Right renal cortex interstitium (tissue), 3 donors: ENCODE results near the gene DCAF8L2. TPM values are rescaled to one million over a fixed set of nuclear protein-coding genes. Genes with fewer than 3 reads are reported as not detected.
"Not testable (repeated sequence)": the region's sequence is repeated elsewhere in the genome, so short reads cannot be mapped to it uniquely, and the experiment has no call there.

Experiments
- DNase-seq, 3 donors: peaks; one replicate each; pipeline ENCODE4 v3.0.0-alpha.2; 2013; ENCODE audit warnings: low read depth in 3 of 3, low spot score in 2 of 3
- polyA plus RNA-seq, 3 donors: library from polyadenylated mRNA; unstranded; fragments of 120-200 nt; gene quantifications; one replicate each; pipeline ENCODE4 v1.2.1, GENCODE V29; 2013; ENCODE audit not compliant: insufficient read length in 3 of 3

The DCAF8L2 gene
- polyA plus RNA-seq, 3 donors: not detected

DNA sequence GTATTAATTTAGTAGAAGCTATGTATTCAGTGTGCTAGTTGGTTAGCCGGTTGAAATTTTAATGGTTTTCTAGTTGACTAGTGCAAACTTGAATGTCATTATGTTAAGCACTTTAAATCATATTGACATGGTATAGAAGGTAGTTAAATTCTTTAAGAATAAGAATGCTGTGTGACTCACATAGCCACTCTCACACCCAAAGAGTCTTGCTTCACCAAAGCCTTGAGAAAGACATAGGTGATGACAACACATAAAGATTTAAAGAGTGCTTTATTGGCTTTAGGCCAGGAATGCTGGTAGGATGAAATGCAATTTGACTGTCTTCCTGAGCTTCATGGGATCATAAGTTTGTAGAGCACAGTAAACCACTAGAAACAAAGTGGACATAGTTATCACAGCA, 85.3 kb downstream of the DCAF8L2 start:
- no peak for DNase-seq

DNA sequence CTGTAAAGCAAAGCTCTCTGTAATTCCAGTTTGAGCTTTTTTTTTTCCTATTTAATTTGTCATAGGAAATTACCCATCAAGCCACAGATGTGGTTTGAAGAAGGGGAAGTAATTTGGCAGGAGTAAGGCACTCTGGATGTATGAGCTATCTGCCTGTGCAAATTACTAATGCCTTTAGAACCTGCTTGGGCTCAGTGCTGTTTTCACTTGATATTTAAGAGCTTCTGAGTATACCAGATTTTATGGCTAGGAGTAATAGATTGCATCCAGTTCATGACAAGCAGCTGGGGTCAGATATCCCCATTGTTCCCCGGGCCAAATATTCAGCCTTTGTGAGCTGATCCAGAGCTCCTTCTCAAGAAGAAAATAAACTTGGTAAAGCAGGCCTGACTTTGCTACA, 89.1 kb downstream of the DCAF8L2 start:
- DNase-seq: no peak

DNA sequence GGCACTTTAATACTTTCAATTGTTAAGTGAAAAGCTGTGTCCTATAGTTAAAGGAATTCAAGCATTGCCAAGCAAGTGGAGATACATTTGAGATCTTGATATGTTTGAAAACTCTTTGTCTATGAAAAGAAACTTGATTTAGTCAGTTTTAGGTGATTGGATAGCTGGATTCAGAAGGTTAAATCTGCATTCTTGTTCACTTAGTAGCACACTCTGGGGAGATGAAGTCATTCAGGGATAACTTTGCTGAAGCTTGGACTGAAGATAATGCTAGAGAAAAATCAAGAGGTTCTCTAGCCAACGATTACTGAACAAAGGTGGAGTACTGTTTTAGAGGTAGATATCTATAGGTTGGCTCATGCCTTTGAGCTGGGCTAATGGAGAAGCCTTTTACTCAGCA, 90.6 kb downstream of the DCAF8L2 start:
- DNase-seq: no peak

DNA sequence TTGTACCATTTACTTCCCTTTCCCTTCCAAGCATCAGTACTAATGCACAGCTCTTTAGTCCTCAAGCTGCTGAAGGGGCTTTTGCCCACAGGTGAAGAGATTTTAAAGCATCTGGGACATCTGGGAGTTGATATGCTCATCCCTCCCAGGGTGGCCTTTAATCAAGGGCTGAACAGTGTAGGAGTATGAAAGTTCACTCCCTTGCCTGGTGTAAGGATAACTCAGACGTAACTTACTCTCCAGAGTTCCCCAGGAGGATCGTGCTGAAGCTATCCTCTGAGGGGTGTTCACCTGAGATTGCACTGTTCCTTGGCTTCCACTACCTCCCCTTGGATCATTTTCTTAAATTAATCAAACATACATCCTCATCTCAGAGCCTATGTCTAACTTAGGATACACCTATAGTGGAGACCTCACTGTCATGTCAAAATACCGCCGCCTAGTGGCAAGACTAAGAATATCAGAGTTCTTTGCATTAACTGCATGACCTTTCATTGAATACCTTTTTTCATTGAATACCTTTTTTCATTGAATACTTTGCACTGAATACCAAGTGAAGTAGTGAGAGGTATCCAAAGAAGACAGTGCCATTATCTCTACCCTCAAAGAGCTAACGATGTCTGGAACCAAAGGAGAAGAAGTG, 93.5 kb downstream of the DCAF8L2 start:
- DNase-seq: not testable (repeated sequence)

DNA sequence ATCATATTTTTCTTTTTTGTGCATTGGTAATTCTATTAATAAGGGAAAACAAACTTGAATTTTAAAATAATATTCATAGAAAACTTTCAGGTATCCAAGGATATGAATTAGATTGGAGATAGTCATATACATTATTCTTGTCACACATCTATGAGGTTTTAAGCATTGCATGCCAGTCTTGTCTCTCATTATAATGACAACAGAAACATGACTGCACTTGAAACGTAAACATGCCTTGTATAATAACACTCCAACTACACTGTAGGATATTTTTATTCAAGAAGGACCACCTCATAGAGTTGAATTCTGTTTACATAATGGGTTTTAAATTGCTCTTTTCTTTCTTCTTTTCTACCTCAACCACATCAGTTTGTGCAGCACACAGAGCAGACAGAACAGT, 104.5 kb downstream of the DCAF8L2 start:
- no peak for DNase-seq

DNA sequence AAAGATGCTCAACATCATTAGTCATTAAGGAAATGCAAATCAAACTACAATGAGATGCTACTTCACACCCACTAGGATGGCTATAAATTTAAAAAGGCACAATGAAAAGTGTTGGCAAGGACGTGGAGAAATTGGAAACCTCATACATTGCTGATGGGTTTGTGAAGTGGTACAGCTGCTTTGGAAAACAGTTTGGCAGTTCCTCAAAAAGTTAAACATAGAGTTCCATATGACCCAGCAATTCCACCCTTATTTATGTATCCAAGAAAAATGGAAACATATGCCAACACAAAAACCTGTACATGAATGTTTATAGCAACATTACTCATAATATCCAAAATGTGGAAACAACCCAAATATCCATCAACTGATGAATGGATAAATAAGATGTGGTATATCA, 116.4 kb downstream of the DCAF8L2 start:
- DNase-seq: no peak

DNA sequence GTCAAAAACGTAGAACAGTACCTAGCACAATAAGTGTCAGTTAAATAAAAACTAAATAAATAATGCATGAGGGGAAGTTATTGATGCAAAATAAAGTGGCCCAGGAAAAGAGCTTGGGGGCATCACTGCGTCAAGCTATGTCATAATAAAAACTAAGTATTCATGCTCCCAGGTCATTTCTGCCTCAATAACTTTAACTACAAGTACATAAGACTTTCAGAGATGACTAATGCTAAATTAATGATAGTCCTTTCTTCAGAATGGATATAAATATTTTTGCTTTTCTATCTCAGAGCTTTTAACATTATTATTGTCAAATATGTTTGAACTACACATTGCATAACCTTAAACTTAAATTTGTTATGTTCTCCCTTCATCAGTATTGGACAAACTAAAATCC, 125.5 kb downstream of the DCAF8L2 start:
- DNase-seq: no peak

DNA sequence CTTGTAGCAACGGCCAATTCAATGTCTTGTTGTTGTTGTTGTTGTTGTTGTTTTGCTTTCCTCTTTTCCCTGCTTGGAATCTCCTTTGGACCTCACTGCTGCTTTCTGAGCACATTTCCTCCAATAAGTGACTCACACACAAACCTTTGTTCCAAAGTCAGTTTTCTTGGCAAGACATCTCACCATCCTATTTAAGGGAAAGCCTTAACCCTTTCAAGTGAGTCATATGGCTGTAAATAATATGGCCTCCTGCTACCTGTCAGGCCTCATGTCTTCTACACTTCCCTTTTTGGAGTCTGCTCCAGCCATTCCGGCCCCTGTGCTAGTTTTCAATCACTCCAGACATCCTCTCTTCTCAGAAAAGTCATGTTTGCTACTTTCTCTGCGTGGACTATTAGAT, 138.1 kb downstream of the DCAF8L2 start:
- DNase-seq: no peak

DNA sequence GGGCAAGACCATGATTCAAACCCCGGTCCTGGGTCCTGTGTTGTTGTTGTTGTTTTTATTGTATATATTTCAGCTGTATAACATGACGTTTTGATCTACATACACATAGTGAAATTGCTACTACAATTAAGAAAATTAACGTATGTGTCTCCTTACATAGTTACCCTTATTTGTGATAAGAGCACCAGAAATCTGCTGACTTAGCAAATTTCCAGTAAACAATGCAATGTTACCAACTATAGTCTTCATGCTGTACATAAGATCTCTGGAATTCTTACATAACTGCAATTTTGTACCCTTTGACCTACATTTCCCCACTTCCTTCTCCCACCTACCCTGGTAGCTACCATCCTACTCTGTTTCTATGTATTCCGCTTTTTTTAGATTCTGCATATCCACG, 141.8 kb downstream of the DCAF8L2 start:
- no peak for DNase-seq

DNA sequence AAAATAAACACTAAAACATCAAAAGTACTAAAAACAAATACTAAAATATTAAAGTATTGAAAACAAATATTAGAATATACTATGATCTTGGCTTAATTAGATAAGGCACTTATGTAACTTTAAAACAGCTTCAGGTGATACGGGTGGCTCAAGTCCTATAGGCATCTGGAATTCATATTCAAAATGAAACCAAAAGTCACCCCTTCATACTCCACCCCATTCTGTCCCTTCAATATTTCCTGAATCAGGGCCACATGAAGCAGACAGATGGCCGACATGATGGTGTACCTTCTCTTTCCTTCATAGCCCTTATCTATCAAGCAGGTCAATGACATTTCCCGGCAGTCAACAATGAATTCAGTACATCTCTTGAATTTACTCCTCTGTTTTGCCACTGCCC, 145.8 kb downstream of the DCAF8L2 start:
- DNase-seq: no peak

DNA sequence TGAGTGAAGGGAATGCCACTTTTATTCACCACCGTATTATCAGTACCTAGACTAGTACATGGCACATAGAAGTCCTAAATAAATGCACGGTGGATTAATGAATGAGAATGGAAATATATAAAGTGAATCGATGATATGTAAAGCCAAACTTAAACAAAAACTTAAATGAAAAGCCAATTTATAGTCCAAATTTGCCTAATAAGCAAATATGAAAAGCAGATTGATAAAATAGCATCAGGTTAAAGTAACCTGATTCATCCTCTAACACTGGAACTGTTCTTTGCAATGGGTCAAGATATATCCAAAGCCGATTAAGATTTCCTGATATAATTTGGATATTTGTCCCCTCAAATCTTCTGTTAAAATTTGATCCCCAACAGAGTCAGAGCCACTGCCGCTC, 150.8 kb downstream of the DCAF8L2 start:
- no peak for DNase-seq

DNA sequence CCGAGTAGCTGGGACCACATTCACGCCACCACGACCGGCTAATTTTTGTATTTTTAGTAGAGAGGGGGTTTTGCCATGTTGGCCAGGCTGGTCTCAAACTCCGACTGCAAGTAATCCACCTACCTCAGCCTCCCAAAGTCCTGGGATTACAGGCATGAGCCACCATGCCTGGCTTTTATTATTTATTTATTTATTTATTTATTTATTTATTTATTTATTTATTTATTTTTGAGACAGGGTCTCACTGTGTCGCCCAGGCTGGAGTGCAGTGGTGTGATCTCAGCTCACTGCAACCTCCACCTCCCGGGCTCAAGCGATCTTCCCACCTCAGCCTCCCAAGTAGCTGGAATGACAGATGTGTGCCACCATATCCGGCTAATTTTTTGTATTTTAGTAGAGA, 153.4 kb downstream of the DCAF8L2 start:
- DNase-seq: not testable (repeated sequence)

DNA sequence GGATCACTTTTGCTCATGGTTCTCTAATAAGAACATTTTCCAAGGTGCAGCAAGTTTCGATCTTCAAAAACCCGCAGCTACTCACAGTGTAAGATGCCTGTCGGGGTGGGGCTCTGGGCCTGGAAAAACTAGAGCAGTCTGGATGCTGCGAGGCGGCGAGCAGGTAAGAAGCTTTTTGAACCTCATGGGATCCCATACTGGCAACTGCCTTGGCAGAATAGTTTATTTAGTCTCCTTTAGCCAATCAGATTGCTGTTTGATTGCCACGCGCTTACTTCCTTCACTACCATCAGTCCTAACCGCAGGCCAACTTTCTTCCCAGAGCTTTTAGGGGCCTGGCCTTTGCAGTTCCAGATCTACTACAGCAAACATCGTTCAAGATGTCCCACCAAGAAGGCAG, 156.4 kb downstream of the DCAF8L2 start:
- DNase-seq: no peak

DNA sequence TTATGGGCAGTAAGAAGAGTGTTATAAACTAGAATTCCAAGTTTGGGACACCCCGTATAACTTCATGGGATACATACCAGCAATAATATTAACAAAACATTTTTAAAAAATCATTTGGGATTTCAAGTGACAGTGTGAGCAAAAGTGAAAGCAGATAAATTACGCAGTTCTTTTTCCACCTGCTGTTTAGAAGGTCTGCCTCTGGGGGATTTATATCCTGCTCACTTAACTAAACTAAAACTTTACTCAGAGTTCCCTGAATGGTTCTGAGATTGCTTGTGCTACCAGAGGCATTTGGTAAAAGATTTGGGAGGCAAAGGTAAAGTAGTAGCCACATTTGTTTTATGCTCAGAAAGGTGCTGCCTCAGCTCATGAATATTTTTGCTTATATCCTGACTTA, 160.2 kb downstream of the DCAF8L2 start:
- not testable (repeated sequence) for DNase-seq

DNA sequence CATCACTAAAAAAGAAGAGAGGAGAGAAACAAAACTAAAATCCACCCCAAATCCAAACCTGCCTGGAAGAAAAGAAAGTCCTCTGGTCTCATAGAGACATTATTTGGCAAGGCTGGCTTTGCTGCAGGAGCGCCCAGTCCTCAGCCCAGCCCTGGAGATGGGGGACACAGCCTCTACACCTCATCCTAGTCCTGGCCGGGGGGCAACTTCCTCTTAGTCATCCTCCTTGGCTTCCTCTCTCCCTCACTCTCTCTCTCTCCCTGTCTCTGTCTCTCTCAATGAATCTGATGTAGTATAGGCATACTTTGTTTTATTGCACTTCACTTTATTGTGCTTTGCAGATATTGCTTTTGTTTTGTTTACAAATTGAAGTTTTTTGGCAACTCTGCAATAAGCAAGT, 161.8 kb downstream of the DCAF8L2 start:
- no peak for DNase-seq

DNA sequence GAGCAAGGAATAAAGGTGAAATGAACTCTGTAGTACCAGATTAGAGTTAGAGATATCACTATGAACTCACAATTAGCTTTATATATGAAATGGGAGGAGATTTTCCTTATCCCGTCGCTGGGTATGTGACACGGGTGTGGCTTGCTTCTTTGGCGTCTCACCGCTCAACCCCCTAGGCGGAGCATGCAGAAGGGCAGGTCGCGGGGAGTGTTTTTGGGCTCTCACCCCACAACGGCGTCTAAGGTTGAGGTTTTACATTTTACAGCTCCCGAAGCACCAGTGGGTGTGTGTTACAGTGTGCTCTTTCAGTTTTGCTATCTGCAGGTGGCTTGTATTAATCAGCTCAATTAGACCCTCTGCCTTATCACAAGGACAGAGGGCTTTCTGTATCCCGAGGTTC, 175.6 kb downstream of the DCAF8L2 start:
- DNase-seq: no peak

DNA sequence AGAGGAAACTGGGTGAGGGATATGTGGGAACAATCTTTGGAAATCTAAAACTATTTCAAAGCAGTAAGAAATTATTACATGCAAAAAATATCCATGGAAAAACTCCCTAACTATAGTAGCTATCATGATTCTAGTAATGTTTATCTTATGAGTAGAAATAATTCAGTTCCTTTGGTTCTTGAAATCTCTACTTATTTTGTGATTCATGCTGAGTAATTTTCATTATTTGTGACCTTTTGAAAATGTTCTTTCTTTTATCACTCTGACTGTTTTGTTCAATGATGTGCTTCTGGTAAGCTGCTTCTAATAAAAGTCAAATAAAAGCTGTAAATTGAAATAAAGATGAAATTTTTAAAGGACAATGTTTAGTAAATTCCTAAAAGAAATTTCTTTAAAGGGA, 177.2 kb downstream of the DCAF8L2 start:
- no peak for DNase-seq

DNA sequence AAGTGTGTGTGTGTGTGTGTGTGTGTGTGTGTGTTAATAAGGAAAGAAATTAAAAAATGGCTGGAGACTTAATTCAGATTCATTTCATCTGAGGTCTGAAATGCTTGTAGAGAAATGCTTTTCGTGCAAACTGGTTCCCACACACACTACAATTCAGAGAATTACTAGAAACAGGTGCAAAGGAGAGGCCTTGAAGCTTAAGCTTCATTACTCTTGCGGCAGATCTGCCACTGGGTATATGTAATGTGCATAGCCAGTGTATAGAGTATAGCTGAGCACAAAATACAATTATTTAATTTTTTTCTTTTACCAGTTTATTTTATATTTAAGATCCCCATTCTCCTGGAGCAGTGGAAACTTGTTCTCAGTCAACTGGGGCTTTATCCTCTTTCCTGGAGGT, 185.8 kb downstream of the DCAF8L2 start:
- DNase-seq: no peak

DNA sequence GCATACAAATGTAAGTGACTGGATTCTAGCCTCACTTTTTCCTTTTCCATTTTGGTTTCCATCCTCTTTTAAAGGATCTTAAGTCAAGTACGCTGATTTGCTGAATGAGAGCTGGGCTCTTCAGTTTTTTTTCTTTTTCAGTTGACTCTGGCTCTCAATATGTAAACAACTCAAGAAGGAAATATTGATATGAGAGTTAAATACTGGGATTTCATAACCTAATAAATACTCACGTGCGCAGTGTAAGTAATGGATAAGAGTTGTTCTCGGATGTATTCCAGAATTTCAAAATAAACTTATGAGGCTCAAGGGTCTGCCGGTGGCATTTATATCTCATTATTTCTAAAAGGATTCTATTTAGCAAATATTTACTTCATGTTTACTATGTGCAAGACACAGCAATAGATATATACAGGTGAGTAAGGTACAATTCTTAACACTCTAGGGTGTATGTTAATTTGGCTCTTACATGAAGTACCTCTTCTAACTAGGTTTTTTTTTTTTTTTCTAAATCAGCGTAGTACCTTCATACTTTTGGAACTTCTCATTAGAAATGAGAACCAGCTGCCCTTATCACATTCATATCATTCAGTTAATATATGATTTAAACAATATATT, 206.6 kb downstream of the DCAF8L2 start:
- DNase-seq: no peak

DNA sequence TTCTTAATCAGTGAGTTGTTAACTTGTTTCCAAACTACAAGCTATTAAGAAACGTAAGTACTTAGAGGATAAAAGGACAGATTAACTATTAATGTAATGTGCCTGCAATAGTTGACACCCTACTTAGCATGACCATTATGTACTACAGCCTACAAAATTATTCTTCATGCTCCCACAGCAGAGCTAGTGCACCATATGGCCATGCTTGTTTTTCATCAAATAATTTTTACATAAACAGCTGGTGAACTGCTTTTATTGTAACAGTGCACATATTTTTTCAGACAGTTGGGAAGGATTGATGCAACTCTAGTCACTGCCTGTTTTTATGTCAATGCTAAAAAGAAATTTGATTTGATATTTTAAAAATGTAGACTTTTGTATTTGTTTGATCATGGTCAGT, 207.4 kb downstream of the DCAF8L2 start:
- DNase-seq: no peak
